HS-27A (cell line): ENCODE data around the gene CEP162.
"Not testable (repeated sequence)": the region's sequence is repeated elsewhere in the genome, so short reads cannot be mapped to it uniquely, and the experiment has no call there.

Experiments used
- DNase-seq: peaks from one replicate; pipeline ENCODE4 v3.0.0-alpha.2; 2012; ENCODE audit warnings: low read depth, missing footprints

Gene CEP162

GRCh38 chr6:84227434-84228197 lies at the start of gene CEP162:
Gene CEP162, minus strand, starts transcription at chr6:84227643. Its CDS starts 1,250 bp downstream, at chr6:84226393.
- DNase-seq, result peak; percentile 46

GRCh38 chr6:84274856-84275255 lies 47.4 kb upstream of the CEP162 start:
- no peak for DNase-seq

- no peak for DNase-seq
Observed at GRCh38 chr6:84273048-84273809, 45.8 kb upstream of the CEP162 start.

- no peak for DNase-seq
Observed at GRCh38 chr6:84272298-84272697, 44.9 kb upstream of the CEP162 start.

- no peak for DNase-seq
Observed at GRCh38 chr6:84271061-84271716, 43.7 kb upstream of the CEP162 start.

- no peak for DNase-seq
Observed at GRCh38 chr6:84269947-84270733, 42.7 kb upstream of the CEP162 start.

- no peak for DNase-seq
Observed at GRCh38 chr6:84268781-84269180, 41.3 kb upstream of the CEP162 start.

GRCh38 chr6:84263557-84263956 lies 36.1 kb upstream of the CEP162 start:
- no peak for DNase-seq

GRCh38 chr6:84260926-84261325 lies 33.5 kb upstream of the CEP162 start:
- no peak for DNase-seq

- no peak for DNase-seq
Observed at GRCh38 chr6:84260196-84260595, 32.8 kb upstream of the CEP162 start.

GRCh38 chr6:84258866-84259265 lies 31.4 kb upstream of the CEP162 start:
- no peak for DNase-seq

- no peak for DNase-seq
Observed at GRCh38 chr6:84258268-84258667, 30.8 kb upstream of the CEP162 start.

- DNase-seq, result no peak
Observed at GRCh38 chr6:84255641-84256040, 28.2 kb upstream of the CEP162 start.

- DNase-seq, result no peak
Observed at GRCh38 chr6:84253380-84253779, 25.9 kb upstream of the CEP162 start.

- DNase-seq, result no peak
Observed at GRCh38 chr6:84251891-84252539, 24.6 kb upstream of the CEP162 start.

GRCh38 chr6:84249724-84250123 lies 22.3 kb upstream of the CEP162 start:
- no peak for DNase-seq

GRCh38 chr6:84244416-84245081 lies 17.1 kb upstream of the CEP162 start:
- DNase-seq, result not testable (repeated sequence)

- DNase-seq, result no peak
Observed at GRCh38 chr6:84243240-84243639, 15.8 kb upstream of the CEP162 start.

- no peak for DNase-seq
Observed at GRCh38 chr6:84242265-84242664, 14.8 kb upstream of the CEP162 start.

- no peak for DNase-seq
Observed at GRCh38 chr6:84228198-84228543, 728 bp upstream of the CEP162 start.

- DNase-seq, result no peak
Observed at GRCh38 chr6:84227044-84227433, 404 bp downstream of the CEP162 start.
